ENCODE results near the gene FGF14.

Gene FGF14

DNA sequence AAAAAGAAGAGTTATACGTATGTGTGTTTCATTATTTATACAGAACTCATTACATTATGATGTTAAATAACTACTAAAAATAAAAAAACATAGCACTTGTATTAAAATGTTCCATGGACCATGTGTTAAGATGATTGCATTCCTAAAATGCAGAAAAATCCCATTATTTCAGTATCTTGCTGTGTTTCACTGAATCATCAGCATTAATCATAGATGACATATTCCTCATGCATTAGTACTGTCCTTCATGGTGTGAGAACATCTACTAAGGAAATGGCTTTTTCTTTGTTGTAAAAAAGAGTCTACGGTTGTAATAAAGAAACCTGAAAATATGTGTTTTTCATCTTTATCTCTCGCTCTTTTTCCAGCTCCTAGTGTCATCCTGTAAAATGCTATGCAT is 416.5 kb downstream of the FGF14 start:
- DNase-seq (ENCODE audit: low read depth in 2 of 2), result no peak

GRCh38 chr13:101982903-101983302 is 418.9 kb downstream of the FGF14 start:
- no peak for DNase-seq (ENCODE audit: low read depth in 2 of 2)

GRCh38 chr13:101979825-101980224 is 422.0 kb downstream of the FGF14 start:
- no peak for DNase-seq (ENCODE audit: low read depth in 2 of 2)

- DNase-seq (ENCODE audit: low read depth in 2 of 2), result no peak
These were observed 423.1 kb downstream of the FGF14 start for GRCh38 chr13:101978552-101979315.

DNA sequence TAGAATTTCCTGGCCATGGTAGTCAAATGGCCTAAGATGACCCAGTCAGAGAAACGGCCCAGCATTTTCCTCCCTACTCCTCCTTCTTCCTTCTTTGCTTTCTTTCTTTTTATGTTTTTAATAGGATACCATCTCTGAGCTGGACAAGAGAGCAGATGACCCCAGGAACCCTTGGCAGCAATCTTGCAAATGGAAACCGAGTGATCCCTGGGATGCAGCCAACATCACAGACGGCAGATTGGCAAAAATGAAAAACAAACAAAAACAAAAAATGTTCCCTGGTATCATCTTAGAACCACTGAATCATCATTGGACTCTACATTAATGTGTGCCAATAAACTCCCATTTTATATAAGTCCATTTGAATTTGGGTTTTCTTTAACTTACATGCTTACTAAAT is 424.4 kb downstream of the FGF14 start:
- no peak for DNase-seq (ENCODE audit: low read depth in 2 of 2)

DNA sequence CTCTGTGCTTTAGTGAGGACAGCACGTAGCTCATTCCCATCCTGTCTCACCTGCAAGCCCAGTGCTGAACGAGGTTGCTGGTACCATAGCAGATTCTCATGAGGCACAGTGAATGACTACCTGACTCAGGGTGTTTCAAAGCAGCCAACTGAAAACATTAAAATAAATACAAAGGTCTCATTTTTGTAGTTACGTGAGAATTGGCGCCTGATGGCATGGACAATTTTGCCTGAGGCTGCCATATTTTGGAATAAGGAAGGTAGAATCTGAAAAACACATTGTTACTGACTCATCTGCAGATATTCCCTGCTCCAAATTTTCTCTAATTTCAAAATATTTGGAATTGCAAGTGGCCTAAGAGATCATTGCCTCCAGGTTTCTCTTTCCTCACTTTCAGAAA is 429.7 kb downstream of the FGF14 start:
- no peak for DNase-seq (ENCODE audit: low read depth in 2 of 2)

DNA sequence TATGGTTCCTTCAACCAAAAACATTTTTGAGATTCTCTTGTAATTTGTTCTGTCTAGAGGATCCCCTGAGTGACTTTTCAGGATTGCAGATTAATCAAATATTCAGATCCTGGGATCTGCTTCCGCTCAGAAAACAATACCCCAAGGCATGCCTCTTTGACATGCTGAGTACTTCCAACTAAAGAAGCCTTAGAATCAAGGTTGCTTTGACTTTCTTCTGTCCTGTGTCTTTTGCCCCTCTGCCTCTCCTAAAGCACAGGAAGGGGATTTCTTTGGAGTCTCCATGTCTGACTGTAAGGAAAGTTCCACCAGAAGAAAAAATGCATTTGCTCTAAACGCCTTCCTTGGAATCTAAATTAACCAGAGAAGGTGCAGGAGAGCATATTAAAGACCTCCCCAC is 431.5 kb downstream of the FGF14 start:
- no peak for DNase-seq (ENCODE audit: low read depth in 2 of 2)

GRCh38 chr13:101967781-101968180 is 434.1 kb downstream of the FGF14 start:
- DNase-seq (ENCODE audit: low read depth in 2 of 2), result no peak

DNA sequence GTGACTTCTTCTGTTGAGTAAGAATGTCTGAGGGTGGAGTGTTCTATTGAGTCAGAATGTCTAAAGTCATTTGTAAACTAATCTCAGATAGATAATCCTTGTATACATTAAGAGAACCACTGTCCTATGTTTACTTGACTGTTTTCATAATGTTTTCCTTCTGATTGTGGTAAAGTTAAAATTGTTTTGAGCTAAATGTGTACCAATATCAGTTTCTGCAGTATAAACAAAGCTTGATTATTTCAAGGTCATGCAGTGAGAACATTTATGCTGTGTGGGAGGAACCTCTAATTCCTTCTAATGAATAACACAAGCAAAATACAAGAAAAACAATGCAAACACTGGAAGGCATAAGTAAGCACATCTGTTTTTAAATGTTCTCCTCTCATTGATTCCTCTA is 434.6 kb downstream of the FGF14 start:
- DNase-seq (ENCODE audit: low read depth in 2 of 2), result no peak

- no peak for DNase-seq (ENCODE audit: low read depth in 2 of 2)
These were observed 436.8 kb downstream of the FGF14 start for GRCh38 chr13:101965096-101965495.

DNA sequence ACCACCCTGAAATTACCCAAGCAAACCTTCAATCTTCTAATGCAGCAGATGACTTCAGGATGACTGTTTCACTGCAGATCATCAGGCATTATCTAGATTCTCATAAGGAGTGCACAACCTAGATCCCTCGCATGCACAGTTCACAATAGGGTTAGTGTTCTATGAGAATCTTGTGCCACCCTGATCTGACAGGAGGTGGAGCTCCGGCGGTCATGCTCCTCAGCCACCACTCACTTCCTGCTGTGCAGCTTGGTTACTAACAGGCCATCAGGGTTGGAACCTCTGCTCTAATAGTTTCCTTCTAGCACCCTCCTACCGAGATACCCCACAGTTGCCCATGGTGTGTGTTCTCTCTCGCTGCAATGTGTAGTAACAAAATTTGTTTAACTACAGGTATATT is 442.8 kb downstream of the FGF14 start:
- DNase-seq (ENCODE audit: low read depth in 2 of 2), result no peak

- DNase-seq (ENCODE audit: low read depth in 2 of 2), result no peak
These were observed 446.1 kb downstream of the FGF14 start for GRCh38 chr13:101955764-101956163.

- DNase-seq (ENCODE audit: low read depth in 2 of 2), result no peak
These were observed 450.7 kb downstream of the FGF14 start for GRCh38 chr13:101951114-101951513.

DNA sequence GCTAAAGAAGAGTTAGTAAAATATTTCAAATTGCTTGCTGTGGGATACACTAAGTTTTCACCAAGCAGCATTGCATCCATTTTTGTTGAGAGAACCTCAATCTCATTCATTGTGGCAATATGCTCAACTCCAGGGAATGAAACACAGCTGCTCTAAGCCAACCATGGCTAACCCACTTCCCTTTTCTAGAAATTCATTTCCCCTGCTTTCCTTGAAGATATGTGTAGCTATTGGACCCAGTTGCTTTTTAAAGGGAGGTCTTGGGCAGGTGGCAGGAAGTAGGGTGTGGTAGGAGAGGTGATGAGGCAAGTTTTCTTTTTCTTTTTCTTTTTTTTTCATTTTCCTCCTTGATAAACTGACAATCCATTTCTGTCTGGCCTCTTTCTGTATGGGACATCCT is 452.2 kb downstream of the FGF14 start:
- DNase-seq (ENCODE audit: low read depth in 2 of 2), result no peak

DNA sequence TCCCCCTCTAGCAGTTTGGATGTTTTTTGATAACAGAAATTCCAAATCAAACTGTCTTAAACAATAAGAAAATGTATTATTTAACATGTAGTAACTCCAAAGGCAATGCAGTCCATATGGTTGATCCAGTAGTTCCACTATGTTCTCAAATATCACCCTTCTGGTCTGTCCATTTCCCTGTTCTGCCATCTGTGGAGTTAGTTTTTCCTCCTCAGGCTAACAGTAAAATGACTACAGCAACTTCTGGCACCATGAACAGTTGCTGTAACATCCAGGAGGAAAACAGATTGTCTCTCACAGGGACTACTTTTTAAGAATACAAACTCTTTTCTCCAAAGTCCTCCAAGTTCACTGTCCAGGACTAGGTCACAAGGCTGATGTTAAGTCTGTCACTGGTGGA is 455.4 kb downstream of the FGF14 start:
- no peak for DNase-seq (ENCODE audit: low read depth in 2 of 2)

DNA sequence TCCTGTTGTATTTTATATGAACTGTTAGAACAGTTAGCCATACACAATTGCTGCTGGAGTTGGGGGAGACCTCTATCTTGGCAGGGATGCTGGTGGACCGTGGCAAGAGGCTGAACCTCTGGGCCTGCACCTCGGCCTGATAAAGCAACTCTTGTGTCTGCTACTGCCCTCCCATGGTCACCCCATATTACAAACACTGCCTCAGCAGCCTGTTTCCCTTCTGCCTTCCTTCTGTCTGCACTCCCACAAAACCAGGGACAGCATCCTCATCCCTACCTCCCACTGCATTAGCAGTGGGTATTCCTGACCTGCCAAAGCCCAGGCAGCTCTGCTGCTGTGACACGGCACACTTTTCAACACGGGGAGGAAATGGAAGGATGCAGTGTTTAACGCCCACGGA is 456.4 kb downstream of the FGF14 start:
- no peak for DNase-seq (ENCODE audit: low read depth in 2 of 2)

DNA sequence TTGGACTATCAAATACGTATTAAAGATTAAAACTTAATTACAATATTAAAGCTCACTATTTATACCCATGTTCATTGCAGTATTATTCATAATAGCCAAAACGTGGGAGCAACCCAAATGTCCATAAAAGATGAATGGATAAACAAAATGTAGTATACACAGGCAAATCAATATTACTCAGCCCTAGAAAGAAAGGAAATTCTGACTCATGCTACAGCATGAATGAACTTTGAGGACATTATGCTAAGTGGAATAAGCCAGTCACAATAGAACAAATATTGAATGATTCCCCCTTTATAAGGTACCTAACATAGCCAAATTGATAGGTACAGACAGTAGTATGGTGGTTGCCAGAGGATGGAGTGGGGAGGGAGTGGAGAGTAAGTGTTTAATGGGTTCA is 457.3 kb downstream of the FGF14 start:
- DNase-seq (ENCODE audit: low read depth in 2 of 2), result no peak

DNA sequence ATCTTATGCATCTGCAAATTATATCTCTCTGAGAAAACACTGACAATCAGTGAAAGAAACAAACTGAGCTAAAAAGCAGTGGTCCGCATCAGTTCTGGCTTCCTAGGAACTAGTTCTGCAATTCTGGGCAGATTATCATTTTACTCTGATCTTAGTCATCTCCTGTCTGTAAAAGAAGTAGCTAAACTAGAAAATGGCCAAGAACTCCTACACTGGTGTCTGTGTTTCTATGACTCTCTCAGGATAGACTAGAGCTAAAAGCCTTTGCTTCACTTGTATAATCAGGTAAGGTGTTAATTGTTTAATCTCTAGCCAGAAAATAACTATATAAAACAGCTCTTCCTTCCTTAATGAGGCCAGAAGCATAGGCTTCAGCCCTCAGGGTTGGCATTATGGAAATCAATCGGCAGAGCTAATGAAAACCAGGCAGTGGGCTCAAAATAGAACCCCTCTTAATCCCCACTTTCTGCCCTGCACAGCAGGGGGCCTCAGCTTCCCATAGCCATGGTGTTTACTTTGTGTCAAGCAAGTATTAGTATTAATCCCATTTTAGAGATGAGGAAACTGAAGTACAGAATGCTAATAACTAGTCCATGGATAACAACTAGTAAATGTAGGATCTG is 459.2 kb downstream of the FGF14 start:
- no peak for DNase-seq (ENCODE audit: low read depth in 2 of 2)

GRCh38 chr13:101942038-101942437 is 459.8 kb downstream of the FGF14 start:
- no peak for DNase-seq (ENCODE audit: low read depth in 2 of 2)

DNA sequence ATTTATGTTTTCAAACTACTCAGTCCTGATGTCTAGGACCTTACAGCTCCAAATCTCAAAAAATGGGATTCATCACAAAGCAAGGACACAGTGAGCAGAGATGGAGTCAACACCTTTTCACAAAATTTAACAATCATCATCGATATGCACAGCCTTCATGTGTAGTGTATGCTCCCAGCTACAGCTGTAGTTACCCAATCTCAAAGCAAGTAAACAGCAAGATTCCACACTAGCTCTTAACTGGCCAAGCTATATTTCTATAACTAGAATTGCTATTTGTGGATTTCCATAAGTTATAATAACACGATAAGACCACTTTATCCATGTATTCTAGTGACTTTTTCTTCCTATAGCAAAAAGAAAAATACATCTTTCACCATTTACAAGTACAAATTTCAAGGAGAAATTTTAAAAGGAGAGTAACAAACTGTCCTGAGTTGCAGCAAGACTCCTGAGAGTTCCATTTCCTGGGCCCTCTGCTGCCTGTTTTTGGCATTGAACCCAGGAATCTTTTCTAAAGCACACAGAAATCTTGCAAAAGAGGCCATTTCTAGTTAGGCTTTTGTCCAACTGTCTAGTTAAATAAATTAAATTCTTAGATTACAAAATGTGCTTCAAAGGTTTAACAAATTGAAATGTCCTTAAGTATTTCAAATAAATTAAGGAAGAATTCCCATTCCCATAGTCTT is 460.6 kb downstream of the FGF14 start:
- DNase-seq (ENCODE audit: low read depth in 2 of 2), result no peak

GRCh38 chr13:101939370-101939769 is 462.5 kb downstream of the FGF14 start:
- DNase-seq (ENCODE audit: low read depth in 2 of 2), result no peak

- DNase-seq (ENCODE audit: low read depth in 2 of 2), result no peak
These were observed 466.0 kb downstream of the FGF14 start for GRCh38 chr13:101935828-101936227.

DNA sequence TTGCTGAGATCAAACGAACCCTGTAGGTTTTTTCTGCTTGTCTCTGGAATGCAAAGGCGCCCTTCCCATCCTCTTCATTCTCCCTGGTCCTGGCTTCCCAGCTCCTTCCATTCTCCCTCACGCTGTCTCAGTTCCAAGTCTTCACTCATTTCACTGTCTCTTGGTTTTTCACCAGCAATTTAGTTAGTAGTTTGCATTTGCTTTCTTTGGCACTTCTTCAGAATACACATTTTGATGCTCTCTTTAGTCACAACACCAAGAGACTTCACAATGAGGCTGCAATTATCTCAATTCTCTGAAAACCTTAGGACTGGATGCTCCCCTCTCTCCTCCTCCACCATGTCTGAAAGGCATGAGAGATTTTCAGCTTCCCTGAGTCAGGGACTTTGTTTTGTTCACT is 470.7 kb downstream of the FGF14 start:
- DNase-seq (ENCODE audit: low read depth in 2 of 2), result no peak
